ENCODE data around the gene MTMR3. TPM values are rescaled to one million over a fixed set of nuclear protein-coding genes. Genes with fewer than 3 reads are reported as not detected.
A peak's percentile ranks its signal among the peaks of the same experiment; 100 is the strongest.
"Not testable (repeated sequence)": the region's sequence is repeated elsewhere in the genome, so short reads cannot be mapped to it uniquely, and the experiment has no call there.

Gene MTMR3
- 23.9 and 25.9 TPM in 2 replicates for total RNA-seq (2014; rRNA removed; shearing (Covaris generic))

DNA sequence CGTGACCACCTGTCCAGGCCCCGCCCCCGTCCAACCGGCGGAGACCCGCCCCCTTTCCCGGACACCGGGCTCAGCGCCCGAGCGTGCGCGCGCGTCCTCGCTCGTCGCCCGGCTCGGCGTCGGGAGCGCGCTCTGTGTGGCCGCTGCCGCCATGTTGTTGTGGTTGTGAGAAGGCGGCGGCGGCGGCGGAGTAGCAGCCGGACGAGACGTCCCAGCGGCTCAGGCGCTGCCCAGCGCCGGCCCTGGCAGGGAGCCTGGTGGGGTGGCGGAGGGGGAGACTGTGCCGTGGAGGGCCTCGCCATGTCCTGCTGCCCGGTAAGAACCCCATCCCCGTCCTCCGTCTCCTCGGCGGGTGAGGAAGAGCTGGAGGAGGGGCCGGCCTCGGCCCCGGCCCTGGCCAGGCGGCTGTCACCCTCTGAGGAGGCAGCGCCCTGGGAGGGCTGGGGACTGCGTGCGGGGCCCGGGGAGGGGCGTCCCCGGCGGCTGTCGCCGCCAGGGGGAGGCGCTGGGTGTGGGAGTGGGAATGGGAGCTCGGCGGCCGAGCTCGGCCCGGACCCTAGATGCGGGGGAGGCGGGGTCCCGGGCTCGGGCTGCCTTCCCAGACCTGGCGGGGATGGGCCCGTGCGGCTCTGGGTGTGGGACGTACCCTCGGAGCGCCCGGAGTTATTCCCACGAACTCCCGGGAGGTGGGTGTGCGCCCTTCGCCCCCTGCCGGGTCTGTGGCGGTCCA lies at the start of gene MTMR3:
MTMR3 (plus strand) TSS at position 130 of the 730 bp plus-strand sequence. CDS start 87,886 bp downstream, outside the sequence.
- peak; percentile 88 for DNase-seq (ENCODE audit: low spot score)
- in situ Hi-C loops (cut with HindIII; ENCODE audit: low sequenced_read_pairs) = no loop called here

DNA sequence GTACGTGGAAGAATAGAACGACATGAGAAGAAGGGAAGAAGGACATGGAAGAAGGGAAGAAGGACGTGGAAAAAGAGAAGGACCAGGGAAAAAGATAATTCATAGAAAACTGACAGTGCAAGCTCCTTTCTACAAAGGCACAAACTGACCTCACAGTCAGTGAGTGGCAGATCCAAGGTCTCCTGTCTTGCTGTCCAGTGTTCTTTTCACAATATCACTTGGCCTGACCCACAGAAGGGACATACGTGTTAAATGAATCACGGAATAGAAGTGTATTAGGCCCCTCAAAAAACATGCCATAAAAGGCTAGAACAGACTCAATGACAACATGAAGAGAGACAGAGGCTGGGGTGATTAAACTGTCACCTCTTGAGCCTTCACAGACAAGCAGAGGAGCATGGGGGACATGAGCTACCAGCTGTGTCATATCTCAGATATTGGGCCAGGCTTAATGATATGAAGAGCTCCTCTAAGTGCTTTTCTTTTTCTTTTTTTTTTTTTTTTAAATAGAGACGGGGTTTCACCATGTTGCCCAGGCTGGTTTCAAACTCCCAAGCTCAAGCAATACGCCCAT lies 49.5 kb upstream of the MTMR3 start:
- no peak for DNase-seq (ENCODE audit: low spot score)
- in situ Hi-C loops (cut with HindIII; ENCODE audit: low sequenced_read_pairs) = no loop called here

DNA sequence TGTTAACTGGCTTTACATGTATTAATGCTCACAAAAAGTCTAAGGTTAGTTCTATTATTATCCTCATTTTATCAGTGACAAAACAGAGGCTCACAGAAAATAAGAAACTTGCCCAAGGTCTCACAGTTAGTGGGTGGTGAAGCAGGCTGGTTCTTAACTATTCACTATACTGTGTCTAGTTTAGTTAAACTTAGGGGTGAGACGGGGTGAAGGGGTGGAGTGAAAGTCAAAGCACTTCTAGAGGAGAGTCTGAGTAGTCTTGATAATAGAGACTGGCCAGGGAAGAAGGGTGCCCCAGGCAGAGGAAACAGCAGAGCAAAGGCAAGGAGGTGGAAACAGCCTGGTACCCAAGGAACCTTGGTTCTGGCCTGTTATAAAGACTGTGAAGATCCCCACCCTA lies 48.9 kb upstream of the MTMR3 start:
- in situ Hi-C loops (cut with HindIII; ENCODE audit: low sequenced_read_pairs) = no loop called here
- DNase-seq (ENCODE audit: low spot score) = no peak

DNA sequence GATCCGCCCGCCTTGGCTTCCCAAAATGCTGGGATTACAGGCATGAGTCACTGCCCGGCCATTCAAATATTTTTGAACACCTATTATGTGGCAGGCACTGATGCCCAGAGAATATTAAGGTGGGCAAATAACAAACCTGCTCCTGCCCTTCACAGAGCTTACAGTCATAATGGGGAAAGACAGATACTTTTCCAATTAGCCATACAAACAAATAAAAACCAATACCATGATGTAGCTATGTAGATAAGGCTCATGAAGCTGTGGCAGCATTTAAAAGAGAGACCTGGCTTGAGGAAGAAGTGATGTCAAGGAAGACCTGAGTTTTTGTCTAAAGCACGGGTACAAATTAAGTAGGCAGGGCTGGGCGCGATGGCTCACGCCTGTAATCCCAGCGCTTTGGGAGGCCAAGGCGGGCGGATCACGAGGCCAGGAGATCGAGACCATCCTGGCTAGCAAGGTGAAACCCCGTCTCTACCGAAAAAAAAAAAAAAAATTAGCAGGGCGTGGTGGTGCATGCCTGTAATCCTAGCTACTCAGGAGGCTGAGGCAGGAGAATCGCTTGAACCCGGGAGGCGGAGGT lies 46.1 kb upstream of the MTMR3 start:
- in situ Hi-C loops (cut with HindIII; ENCODE audit: low sequenced_read_pairs); DNase-seq (ENCODE audit: low spot score): not testable (repeated sequence)

DNA sequence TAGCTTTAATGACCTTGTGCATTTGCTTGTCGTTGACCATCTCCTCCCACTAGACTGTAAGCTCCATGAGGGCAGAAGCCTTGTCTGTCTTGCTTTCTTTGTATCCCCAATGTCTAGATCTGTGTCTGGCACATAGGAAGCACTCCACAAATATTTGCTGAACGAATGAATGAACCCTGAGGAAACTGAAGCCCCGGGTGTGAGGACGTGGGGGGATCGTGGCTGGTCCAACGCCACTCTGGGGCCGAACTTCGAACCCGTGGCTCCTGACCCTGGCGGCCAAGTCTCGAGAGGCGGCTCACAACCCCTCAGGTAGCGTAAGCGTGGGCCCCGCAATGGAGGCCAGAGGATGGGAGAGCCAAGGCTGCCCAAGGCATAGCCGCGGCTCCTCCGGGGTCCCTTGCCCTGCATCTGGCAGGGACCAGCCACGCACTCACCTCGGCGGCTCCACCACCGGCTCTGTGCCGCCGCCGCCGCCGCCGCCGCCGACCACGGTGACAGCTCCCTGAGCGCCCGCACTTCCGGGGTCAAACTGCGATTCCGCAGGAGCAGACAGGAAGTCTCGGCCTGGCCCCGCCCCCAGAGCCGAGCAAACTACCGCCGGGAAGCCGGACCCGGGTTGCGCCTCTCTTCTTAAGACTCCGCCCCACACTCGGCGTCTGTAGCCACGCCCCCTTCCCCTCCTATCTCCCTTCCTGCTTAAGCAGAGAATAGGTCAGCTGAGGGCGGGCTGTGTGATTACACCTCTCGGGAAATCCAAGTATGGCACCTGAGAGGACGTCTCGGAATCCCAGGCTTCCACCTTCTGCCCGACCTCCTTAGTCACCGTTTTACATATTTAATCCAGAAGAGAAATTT lies 45.0 kb upstream of the MTMR3 start, which contains the start of gene ASCC2:
ASCC2 (minus strand) TSS at position 534 of the 858 bp plus-strand sequence. CDS start 5,949 bp downstream, outside the sequence.
- in situ Hi-C loops (cut with HindIII; ENCODE audit: low sequenced_read_pairs) = no loop called here
- peak; percentile 99 for DNase-seq (ENCODE audit: low spot score)

DNA sequence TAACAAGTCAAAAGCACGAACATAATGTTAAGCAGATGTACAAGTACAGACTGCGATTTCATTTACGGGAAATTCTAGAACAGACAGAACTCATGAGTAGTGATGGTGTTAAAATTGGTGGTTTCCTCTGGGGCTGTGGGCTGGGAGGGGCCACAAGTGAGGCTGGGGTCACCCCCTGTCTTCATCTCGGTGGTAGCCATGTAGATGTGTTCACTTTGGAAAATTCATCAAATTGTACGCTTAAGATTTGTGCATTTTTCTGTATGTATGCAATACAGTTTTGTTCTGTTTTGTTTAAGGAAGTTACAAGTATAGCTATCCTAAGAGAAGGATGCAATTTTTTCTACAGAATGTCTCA lies 44.4 kb upstream of the MTMR3 start:
- no peak for DNase-seq (ENCODE audit: low spot score)
- in situ Hi-C loops (cut with HindIII; ENCODE audit: low sequenced_read_pairs) = no loop called here

DNA sequence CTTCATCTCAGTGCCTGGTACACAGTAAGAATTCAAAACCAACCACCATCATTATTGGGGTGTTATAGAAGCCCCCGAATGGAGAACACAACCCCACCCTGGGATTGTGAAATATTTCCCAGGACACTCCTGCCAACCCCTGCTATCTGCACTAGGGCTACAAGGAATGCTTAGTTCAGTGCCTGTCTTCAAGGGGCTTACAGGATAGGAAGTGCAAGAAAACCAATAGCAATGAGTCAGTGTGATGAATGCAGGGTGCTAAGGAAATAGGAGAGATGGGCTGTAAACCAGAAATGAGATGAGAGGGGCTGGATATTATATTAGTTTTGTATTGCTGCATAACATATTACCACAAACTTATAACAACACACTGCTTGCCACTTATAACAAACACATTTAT lies 43.9 kb upstream of the MTMR3 start:
- in situ Hi-C loops (cut with HindIII; ENCODE audit: low sequenced_read_pairs) = no loop called here
- no peak for DNase-seq (ENCODE audit: low spot score)

DNA sequence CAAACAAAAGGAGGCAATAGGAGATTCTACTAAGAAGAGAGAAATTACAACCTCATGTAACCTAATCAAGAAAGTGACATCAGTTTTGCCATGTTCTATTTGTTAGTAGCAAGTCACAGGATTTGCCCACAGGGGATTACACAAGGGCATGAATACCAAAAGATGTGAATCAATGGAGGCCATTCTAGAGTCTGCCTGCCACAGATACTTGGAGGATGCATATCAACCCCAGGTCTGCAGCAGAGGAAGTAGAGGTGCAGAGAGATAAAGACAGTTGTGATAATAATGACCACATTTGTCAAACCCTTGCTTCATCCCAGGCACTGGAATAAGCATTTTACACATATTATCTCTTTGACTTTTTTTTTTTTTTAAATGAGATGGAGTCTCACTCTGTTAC lies 42.5 kb upstream of the MTMR3 start:
- DNase-seq (ENCODE audit: low spot score) = no peak
- in situ Hi-C loops (cut with HindIII; ENCODE audit: low sequenced_read_pairs) = no loop called here

DNA sequence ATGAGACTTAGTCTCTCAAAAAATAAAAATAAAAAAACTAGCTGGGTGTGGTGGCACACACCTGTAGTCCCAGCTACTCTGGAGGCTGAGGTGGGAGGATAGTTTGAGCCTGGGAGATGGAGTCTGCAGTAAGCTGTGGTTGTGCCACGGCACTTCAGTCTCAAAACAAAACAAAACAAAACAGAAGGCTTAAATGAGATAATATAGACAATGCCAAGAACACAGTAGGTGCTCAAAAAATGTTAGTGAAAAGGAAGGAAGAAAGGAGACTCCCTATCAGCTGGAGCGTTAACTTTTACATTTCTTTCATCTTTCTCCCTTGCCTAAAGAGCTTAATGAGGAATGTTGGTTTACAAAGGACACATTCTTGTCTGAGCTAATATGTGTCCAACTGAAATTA lies 40.8 kb upstream of the MTMR3 start:
- no peak for DNase-seq (ENCODE audit: low spot score)
- in situ Hi-C loops (cut with HindIII; ENCODE audit: low sequenced_read_pairs) = no loop called here

DNA sequence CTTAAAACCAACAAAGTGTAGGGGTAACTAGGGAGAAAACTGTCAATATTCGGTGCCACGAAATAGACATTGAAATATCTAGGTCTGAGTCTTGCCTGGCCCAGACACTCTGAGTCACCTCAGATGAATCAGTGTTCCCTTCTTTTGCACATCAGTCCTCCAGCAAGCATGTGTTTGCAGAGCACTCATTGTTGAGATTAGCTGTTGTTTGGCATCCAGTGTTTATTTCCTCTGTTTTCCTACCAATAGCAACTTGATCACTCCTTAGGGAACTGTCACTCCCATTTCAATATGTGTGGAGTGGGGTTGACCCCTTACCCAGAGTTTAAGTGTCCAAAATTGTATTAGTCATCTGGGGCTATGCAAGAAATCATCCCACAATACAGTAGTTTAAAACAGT lies 40.2 kb upstream of the MTMR3 start:
- in situ Hi-C loops (cut with HindIII; ENCODE audit: low sequenced_read_pairs) = no loop called here
- DNase-seq (ENCODE audit: low spot score) = no peak

DNA sequence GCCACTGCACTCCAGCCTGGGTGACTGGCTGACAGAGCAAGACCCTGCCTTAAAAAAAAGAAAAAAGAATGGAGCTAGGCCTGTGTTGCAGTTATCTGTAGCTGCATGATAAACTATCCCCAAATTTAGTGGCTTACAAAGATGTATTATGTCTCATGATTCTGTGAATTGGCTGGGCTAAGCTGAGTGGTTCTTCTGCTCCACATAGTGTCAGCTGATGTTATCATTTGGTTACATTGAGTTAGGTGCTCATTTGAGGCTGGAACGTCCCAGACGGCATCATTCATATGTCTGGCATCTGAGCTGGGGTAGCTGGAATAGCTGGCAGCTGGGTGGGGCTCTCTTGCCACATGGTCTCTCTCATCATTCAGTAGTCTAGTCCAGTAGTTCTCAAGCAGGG lies 36.7 kb upstream of the MTMR3 start:
- in situ Hi-C loops (cut with HindIII; ENCODE audit: low sequenced_read_pairs) = no loop called here
- no peak for DNase-seq (ENCODE audit: low spot score)

DNA sequence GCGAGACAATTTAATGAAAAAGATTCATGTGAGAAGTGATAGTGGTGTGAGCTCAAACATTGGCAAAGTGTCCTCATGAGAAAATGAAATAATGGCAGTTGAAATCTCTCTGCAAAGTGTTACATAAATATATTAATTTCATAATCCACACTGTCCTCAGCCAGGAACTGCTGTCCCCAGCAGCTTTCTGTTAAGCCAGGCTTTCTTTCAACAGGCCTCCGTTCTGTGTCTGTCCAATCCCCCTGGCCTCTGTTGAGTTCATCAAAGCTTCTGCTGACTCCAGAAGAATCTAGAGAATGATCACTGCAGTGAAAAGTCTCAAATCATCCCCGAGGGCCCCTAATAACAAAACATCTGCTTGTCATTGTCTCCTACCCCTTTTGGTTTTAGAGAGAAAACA lies 34.9 kb upstream of the MTMR3 start:
- DNase-seq (ENCODE audit: low spot score) = no peak
- in situ Hi-C loops (cut with HindIII; ENCODE audit: low sequenced_read_pairs) = no loop called here

DNA sequence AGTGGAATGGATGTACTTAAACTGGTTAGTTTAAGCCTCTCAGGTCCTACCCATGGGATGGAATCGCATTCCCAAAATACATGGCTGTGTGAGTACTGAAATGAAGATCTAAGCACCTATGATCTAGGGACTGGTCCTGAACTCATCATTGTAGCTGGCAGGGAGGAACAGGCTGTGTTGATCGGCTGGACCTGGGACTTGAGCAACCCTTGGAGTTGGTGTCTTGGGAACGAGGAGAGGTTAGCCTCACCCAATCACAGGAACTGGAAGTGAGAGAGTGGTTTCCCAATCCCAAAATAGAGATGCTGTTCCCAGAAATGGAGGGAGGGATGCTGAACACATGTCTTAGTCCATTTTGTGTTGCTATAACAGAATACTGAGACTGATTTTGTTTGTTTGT lies 28.5 kb upstream of the MTMR3 start:
- in situ Hi-C loops (cut with HindIII; ENCODE audit: low sequenced_read_pairs) = no loop called here
- DNase-seq (ENCODE audit: low spot score) = no peak

DNA sequence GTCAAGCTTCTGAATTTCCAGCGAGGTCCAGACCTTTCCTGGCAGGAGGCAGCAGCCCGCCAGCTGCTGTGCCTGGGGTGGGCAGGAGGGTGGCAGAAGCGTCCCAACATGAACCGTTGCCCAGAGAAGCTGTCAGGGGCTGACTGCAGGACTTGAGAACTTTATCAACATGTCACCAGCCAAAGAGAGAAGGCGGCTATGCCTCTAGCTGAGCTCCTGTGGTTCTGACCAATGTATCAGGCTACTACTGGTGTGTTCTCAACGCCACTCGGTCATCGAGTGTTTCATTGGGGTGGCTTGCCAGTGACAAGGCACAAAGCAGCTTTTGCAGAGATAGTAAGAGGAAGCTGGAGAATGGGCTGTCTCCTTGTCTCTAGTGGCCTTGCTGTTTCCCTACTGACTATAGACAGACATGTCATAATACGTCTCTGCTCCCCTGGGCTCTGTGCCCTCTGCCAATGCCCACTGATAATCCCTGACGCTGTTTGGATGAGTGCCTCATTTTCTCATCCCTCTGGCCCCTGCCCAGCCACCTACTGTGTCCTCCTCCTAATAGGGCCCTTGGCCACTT lies 27.3 kb upstream of the MTMR3 start:
- in situ Hi-C loops (cut with HindIII; ENCODE audit: low sequenced_read_pairs) = no loop called here
- DNase-seq (ENCODE audit: low spot score) = peak; percentile 75

DNA sequence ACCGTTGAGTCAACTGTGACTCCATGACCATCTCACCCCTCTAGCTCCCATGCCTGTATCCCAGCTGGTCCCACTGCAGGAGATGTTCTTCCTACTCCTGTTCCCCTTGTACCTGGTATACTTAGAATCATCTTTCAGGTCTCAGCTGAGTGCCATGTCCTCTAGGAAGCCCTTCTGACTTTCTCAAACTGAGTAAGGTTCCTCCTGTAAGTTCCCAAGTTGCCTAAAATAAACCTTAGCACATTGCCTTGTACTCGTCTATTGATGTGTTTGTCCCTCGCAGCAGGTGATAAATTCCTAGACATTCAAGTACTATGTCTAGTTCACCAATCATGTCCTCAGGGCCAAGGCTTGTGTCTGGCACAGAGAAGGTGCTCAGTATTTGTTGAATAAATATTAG lies 26.5 kb upstream of the MTMR3 start:
- in situ Hi-C loops (cut with HindIII; ENCODE audit: low sequenced_read_pairs) = no loop called here
- DNase-seq (ENCODE audit: low spot score) = no peak

DNA sequence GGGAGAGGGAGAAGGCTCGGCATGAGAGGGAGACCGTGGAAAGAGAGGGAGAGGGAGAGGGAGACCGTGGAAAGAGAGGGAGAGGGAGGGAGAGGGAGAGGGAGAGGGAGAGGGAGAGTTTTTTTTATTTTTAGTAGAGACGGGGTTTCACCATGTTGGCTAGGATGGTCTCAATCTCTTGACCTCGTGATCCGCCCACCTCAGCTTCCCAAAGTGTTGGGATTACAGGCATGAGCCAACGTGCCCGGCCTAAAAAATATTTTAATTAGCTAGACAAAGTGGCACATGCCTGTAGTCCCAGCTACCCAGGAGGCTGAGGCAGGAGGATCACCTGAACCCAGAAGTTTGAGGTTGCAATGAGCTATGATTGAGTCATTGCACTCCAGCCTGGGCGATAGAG lies 23.9 kb upstream of the MTMR3 start:
- DNase-seq (ENCODE audit: low spot score); in situ Hi-C loops (cut with HindIII; ENCODE audit: low sequenced_read_pairs): not testable (repeated sequence)

DNA sequence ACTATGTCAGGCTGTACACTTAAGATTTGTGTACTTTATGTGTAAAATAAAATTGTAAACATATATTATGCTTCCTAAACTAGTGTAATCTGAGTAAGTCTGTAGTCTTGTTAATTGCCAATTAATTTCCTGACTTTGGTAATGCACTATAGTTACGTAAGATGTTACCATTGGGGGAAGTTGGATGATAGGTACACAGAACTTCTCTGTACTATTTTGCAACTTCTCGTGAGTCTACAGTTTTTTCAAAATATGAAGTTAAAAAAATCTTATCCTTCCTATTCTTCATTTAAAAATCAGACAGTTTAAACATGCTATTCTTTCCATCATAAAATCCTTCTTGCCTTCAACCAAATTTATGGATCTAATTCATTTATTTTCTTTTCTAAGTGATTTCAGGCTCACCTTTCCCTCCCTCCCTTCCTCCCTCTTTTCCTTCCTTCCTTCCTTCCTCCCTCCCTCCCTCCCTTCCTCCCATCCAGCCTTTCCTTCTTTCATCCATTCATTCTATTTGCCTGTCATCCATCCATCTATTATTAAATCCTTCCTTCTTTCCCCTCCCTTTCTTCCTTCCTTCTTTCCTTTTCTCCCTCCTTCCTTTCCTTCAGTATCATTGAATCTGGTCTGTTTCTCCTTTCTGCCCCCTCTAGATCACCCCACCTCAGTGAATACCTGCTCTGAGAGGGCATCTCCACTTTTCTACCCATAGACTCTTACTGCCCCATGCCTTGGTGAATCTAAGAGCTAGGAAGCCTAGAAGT lies 22.8 kb upstream of the MTMR3 start:
- in situ Hi-C loops (cut with HindIII; ENCODE audit: low sequenced_read_pairs) = no loop called here

DNA sequence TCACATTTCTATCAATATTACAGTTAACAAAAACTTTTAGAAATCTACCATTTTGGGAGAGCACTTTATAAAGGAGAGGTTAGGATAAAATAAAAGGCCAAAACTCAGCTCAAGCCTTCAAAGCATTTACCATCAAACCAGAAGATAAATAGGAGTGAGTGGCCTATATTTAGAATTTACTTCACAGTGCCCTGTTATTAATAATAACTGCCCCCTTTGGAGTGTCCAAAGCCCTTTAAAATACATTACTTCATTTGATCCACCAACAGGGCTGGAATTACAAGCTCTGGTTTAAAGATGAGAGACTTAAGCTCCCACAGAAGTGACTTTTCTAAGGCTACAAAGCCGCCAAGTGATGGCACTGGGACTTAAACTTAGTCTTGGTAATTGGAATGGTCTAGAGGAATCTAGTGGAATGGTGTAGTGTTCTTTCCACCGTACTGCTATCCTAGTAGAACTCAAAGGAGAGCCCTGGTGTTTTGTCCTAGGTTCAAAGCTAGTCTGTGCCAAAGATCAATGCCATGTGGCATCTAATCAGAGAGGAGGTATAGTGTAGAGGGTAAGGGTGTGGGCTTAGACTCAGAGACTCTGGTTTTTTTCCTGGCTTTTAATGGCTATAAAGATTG lies 21.2 kb upstream of the MTMR3 start:
- in situ Hi-C loops (cut with HindIII; ENCODE audit: low sequenced_read_pairs) = no loop called here
- DNase-seq (ENCODE audit: low spot score) = no peak

More for the DNA sequence above, 22.8 kb upstream of the MTMR3 start:
- DNase-seq (ENCODE audit: low spot score) = no peak
